Osteoblast (primary cell): ENCODE data around the gene SMAD3. TPM values are rescaled to one million over a fixed set of nuclear protein-coding genes. Genes with fewer than 3 reads are reported as not detected.

Source experiments
- DNase-seq: peaks from one replicate; pipeline ENCODE4 v3.0.0; 2011; ENCODE audit warnings: low spot score, mixed read lengths; ENCODE audit not compliant: insufficient read length; ENCODE audit errors: missing footprints
- H2AFZ ChIP-seq: 2 replicates; pipeline ENCODE4 v1.6.0; 2011; ENCODE audit warnings: mild to moderate bottlenecking, low read length
- H3K27ac ChIP-seq: 2 replicates; pipeline ENCODE4 v1.5.1; 2011; ENCODE audit warnings: mild to moderate bottlenecking, low read depth, low read length, moderate library complexity
- H3K27me3 ChIP-seq: 2 replicates; pipeline ENCODE4 v1.6.0; 2012; ENCODE audit warnings: mild to moderate bottlenecking, control low read depth, inconsistent platforms, low read length, moderate library complexity; ENCODE audit not compliant: insufficient read depth
- H3K36me3 ChIP-seq: 2 replicates; pipeline ENCODE4 v1.5.1; 2011; ENCODE audit warnings: mild to moderate bottlenecking, low read length, control low read depth, moderate library complexity; ENCODE audit not compliant: insufficient read depth
- H3K4me1 ChIP-seq: 2 replicates; pipeline ENCODE4 v1.5.1; 2011; ENCODE audit warnings: mild to moderate bottlenecking, low read length, control low read depth, moderate library complexity; ENCODE audit not compliant: insufficient read depth
- H3K4me2 ChIP-seq: 2 replicates; pipeline ENCODE4 v1.6.0; 2011; ENCODE audit warnings: mild to moderate bottlenecking, low read length; ENCODE audit not compliant: insufficient read depth
- H3K4me3 ChIP-seq: fragments of 200-600 bp; sonication (generic); 3 replicates; pipeline ENCODE4 v1.5.1; 2012; ENCODE audit warnings: mild to moderate bottlenecking, low read length, inconsistent platforms; ENCODE audit not compliant: insufficient read depth
- H3K79me2 ChIP-seq: 2 replicates; pipeline ENCODE4 v1.6.0; 2012; ENCODE audit warnings: mild to moderate bottlenecking, low read length, control low read depth, inconsistent platforms; ENCODE audit not compliant: insufficient read depth
- H3K9me3 ChIP-seq: 2 replicates; pipeline ENCODE4 v1.5.1; 2011; ENCODE audit warnings: low read depth, low read length, control low read depth
- H4K20me1 ChIP-seq: 2 replicates; pipeline ENCODE4 v1.6.0; 2012; ENCODE audit warnings: mild to moderate bottlenecking, low read length, control low read depth; ENCODE audit not compliant: insufficient read depth
- total RNA-seq: library from RNA; depleted of rRNA; stranded (reverse); fragments of >200 nt; gene quantifications from 2 replicates; pipeline ENCODE4 v1.2.3, GENCODE V29; 2012
- TF ChIP-seq, protein P1 (sequence below): IDR thresholded peaks from 2 replicates; pipeline ENCODE4 v1.5.1; 2011; ENCODE audit warnings: mild to moderate bottlenecking, low read depth, low read length, moderate library complexity; ENCODE audit errors: extremely low read depth

SMAD3 gene
- total RNA-seq, 1 donor = 60.1 TPM

DNA sequence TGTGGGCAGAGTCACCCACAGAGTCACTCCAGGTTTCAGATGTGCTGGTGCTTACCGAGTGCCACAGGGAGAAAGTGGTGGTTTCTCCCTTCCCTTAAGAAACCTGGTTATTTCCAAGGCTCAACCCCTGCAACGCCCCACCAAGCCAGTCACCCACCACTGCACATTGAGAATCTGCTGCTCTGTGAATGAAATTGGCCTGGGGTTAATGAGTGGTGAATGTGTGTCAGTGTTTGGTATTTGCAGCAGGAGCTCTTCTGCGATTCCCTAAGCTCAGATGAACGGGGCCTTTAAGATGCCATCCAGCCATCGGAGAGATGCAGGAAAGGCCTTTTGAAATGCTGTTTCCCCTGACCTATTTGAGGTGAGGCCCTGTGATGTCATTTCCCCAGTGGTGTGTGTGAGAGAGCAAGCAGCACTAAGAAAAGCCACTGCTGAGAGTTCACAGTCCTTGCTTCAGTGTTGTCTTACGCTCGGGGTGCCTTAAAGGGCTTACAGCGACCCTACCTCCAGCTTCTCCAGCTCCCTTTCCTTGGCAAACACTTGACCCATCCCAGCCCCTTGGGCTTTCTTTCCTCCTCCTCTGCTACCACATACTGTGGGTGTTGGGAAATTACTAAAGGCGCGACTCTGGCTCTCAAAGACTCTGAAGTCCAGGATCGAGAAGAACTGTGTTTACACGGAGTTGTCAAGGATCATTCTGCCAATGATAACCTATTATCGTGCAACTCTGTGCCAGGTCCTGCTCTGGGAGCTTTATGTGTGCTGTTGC, 68.9 kb downstream of the SMAD3 start:
- H3K36me3 ChIP-seq = peaks cover 36% of the 10 kb centered on the region
- H3K27ac ChIP-seq = peak overlapping the region; percentile 99
- H3K4me2 ChIP-seq = peak overlapping the region; percentile 8
- H4K20me1 ChIP-seq = no peaks in the 10 kb centered on the region
- no peaks in the 10 kb centered on the region for H3K27me3 ChIP-seq
- peak; percentile 72 for DNase-seq
- H2AFZ ChIP-seq = no peak overlapping the region
- H3K4me3 ChIP-seq = no peak overlapping the region
- peaks cover 94% of the 10 kb centered on the region for H3K4me1 ChIP-seq
- H3K9me3 ChIP-seq = no peaks in the 10 kb centered on the region
- H3K79me2 ChIP-seq = peaks cover 100% of the 10 kb centered on the region
- TF ChIP-seq, protein P1, sequence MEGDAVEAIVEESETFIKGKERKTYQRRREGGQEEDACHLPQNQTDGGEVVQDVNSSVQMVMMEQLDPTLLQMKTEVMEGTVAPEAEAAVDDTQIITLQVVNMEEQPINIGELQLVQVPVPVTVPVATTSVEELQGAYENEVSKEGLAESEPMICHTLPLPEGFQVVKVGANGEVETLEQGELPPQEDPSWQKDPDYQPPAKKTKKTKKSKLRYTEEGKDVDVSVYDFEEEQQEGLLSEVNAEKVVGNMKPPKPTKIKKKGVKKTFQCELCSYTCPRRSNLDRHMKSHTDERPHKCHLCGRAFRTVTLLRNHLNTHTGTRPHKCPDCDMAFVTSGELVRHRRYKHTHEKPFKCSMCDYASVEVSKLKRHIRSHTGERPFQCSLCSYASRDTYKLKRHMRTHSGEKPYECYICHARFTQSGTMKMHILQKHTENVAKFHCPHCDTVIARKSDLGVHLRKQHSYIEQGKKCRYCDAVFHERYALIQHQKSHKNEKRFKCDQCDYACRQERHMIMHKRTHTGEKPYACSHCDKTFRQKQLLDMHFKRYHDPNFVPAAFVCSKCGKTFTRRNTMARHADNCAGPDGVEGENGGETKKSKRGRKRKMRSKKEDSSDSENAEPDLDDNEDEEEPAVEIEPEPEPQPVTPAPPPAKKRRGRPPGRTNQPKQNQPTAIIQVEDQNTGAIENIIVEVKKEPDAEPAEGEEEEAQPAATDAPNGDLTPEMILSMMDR = no peak

DNA sequence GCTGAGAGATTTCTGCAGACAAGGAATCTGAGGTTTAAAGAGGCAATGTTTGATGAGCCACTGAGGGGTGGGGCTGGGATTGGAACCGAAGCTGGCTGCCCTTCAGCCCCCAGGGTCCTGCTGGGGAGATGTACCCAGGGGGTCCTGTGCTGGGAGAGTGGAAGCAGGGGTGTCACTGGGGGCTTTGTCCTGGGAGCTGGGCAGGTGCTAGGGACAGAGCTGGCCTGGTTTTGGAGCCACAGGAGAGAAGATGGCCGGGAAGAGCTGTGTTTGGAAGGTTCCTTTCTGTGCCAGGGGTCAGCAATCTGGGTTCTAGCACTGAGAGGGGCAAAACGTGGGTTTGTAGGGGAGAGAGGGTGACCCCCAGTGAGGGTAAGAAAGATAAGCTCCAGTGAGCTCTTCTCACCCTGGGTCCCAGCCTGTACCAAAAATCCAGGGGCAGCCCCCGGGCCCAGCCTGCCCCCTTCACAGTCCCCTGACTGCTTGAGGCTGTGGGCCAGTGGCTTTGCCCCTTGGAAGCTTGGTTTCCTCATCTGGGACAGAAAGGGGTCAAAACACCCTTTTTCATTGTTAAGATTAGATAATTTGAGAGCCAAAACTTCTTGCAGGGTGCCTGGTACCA, 69.6 kb downstream of the SMAD3 start:
- Histone ChIP-seq H3K4me3 (no peak overlapping the region), H3K27me3 (no peaks in the 10 kb centered on the region), H3K9me3 (no peaks in the 10 kb centered on the region), H2AFZ (no peak overlapping the region), H3K36me3 (peaks cover 28% of the 10 kb centered on the region), H3K4me1 (peaks cover 91% of the 10 kb centered on the region), H3K4me2 (peak overlapping the region; percentile 8), H4K20me1 (no peaks in the 10 kb centered on the region), H3K79me2 (peaks cover 100% of the 10 kb centered on the region), H3K27ac (peak overlapping the region; percentile 99)
- DNase-seq = no peak
- TF ChIP-seq, protein P1 = no peak

DNA sequence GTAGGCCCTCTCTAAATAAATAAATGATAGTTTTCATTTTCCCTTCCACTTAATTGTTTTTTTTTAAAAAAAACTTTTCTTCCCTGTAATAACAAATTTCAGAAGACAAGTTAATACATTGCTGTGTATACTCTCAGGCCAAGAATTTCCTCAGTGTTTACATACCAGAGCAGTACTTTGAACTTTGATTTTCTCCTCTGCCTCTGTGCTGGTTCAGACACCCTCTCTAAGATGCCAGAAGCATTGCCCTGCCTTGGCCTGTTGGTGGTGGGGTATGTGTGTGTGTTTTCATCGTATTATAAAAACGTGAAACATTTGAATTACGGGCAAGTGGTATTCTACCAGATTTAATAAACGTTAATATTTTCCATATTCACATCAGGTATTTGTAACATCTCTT, 70.1 kb downstream of the SMAD3 start:
- no peak overlapping the region for H3K4me2 ChIP-seq
- peaks cover 100% of the 10 kb centered on the region for H3K79me2 ChIP-seq
- peaks cover 90% of the 10 kb centered on the region for H3K4me1 ChIP-seq
- no peak for DNase-seq
- H3K4me3 ChIP-seq = no peak overlapping the region
- H3K27ac ChIP-seq = peak overlapping the region; percentile 99
- H2AFZ ChIP-seq = no peak overlapping the region
- no peaks in the 10 kb centered on the region for H3K27me3 ChIP-seq
- peaks cover 23% of the 10 kb centered on the region for H3K36me3 ChIP-seq
- H4K20me1 ChIP-seq = no peaks in the 10 kb centered on the region
- TF ChIP-seq, protein P1 = no peak
- H3K9me3 ChIP-seq = no peaks in the 10 kb centered on the region

DNA sequence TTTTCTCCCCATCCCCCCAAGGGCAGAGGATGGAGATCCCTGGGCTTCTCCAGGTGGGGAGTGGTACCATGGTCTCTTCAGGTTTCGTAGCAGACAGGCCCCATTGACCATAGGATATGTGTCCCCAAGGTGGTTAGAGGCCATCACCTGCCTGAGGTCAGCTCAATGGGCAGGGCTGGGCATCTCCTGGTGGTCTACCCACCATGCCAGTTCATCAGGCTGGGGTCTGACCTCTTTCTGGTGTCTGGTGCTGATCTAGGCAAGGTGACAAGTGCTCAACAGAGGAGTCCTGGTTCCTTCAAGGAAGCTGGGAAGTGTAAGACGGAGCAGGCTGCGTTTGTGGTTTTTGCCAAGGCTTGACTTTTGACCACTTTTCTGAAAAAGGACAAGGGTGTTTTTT, 71.4 kb downstream of the SMAD3 start:
- no peak overlapping the region for H3K4me2 ChIP-seq
- H3K27ac ChIP-seq = peak overlapping the region; percentile 75

More for the DNA sequence above, 71.4 kb downstream of the SMAD3 start:
- H2AFZ ChIP-seq = no peak overlapping the region
- TF ChIP-seq, protein P1 = no peak
- no peak for DNase-seq
- no peaks in the 10 kb centered on the region for H3K27me3 ChIP-seq
- no peaks in the 10 kb centered on the region for H4K20me1 ChIP-seq
- H3K4me3 ChIP-seq = no peak overlapping the region
- H3K79me2 ChIP-seq = peaks cover 100% of the 10 kb centered on the region
- H3K9me3 ChIP-seq = no peaks in the 10 kb centered on the region
- peaks cover 90% of the 10 kb centered on the region for H3K4me1 ChIP-seq
- peaks cover 22% of the 10 kb centered on the region for H3K36me3 ChIP-seq
